Inflammatory macrophage treated with lipopolysaccharide for 4 hours (primary cell): ENCODE data around the gene DDN.

Source experiments
- DNase-seq: peaks from one replicate; pipeline ENCODE4 v3.0.0-alpha.2; 2020

Gene DDN

GRCh38 chr12:49030714-49031572 is 31.8 kb upstream of the DDN start:
- DNase-seq, result no peak

GRCh38 chr12:49030119-49030518 is 30.9 kb upstream of the DDN start:
- DNase-seq, result no peak

GRCh38 chr12:49028666-49029275 is 29.6 kb upstream of the DDN start:
- no peak for DNase-seq

- peak; percentile 70 for DNase-seq
Measured at GRCh38 chr12:49027846-49028555, 28.8 kb upstream of the DDN start.

- no peak for DNase-seq
Measured at GRCh38 chr12:49026678-49027480, 27.7 kb upstream of the DDN start.

GRCh38 chr12:49026101-49026500 is 26.9 kb upstream of the DDN start:
- DNase-seq, result no peak

- no peak for DNase-seq
Measured at GRCh38 chr12:49025463-49025862, 26.3 kb upstream of the DDN start.

GRCh38 chr12:49024543-49024942 is 25.4 kb upstream of the DDN start:
- no peak for DNase-seq

GRCh38 chr12:49023812-49024211 is 24.6 kb upstream of the DDN start:
- DNase-seq, result no peak

GRCh38 chr12:49022558-49023178 is 23.5 kb upstream of the DDN start:
- DNase-seq, result no peak

GRCh38 chr12:49021292-49021915 is 22.2 kb upstream of the DDN start:
- DNase-seq, result no peak

GRCh38 chr12:49020441-49020840 is 21.3 kb upstream of the DDN start:
- DNase-seq, result no peak

- peak; percentile 65 for DNase-seq
Measured at GRCh38 chr12:49019443-49020324, 20.5 kb upstream of the DDN start.

GRCh38 chr12:49019120-49019430 is 19.9 kb upstream of the DDN start:
- no peak for DNase-seq

GRCh38 chr12:49018261-49019119 is 19.3 kb upstream of the DDN start, which contains the start of gene PRKAG1:
Gene PRKAG1, minus strand, starts transcription at chr12:49018776. Its CDS starts 36 bp downstream, at chr12:49018740.
- peak; percentile 98 for DNase-seq

GRCh38 chr12:49017891-49018260 is 18.7 kb upstream of the DDN start:
- peak; percentile 63 for DNase-seq

GRCh38 chr12:49015196-49015595 is 16.0 kb upstream of the DDN start:
- no peak for DNase-seq

GRCh38 chr12:49014547-49014946 is 15.4 kb upstream of the DDN start:
- DNase-seq, result no peak

- no peak for DNase-seq
Measured at GRCh38 chr12:49013428-49013827, 14.3 kb upstream of the DDN start.

GRCh38 chr12:49012739-49013138 is 13.6 kb upstream of the DDN start:
- DNase-seq, result no peak
